ENCODE measurements around the gene LRP6. TPM values are rescaled to one million over a fixed set of nuclear protein-coding genes. Genes with fewer than 3 reads are reported as not detected.
A peak's percentile ranks its signal among the peaks of the same experiment; 100 is the strongest.

The LRP6 gene
- polyA plus RNA-seq, 1 donor (not counting 4 experiments of a cell fraction or from before 2014, with no cell fraction given), result 13.0 TPM

GRCh38 chr12:12265571-12266388, 1.1 kb downstream of the LRP6 start:
- H3K79me2 ChIP-seq (ENCODE audit: control insufficient read depth, insufficient read depth, low read length), result peaks cover 51% of the 10 kb centered on the region
- peaks cover 6% of the 10 kb centered on the region for H3K4me1 ChIP-seq (ENCODE audit: control insufficient read depth, extremely low read depth, insufficient read depth, low read length)
- H3K27me3 ChIP-seq (ENCODE audit: control insufficient read depth, extremely low read depth, insufficient read depth, low read length), result no peaks in the 10 kb centered on the region
- peak overlapping the region; percentile 92 for H3K4me2 ChIP-seq (ENCODE audit: control insufficient read depth, extremely low read depth, insufficient read depth, low read depth, low read length)
- peak overlapping the region; percentile 99 for H3K27ac ChIP-seq (ENCODE audit: control insufficient read depth, insufficient read depth, low read length)
- no peaks in the 10 kb centered on the region for H3K9me3 ChIP-seq (ENCODE audit: control insufficient read depth, low read depth, low read length)
- no peaks in the 10 kb centered on the region for H3K9me1 ChIP-seq (ENCODE audit: control insufficient read depth, extremely low read depth, insufficient read depth, low read length)
- FAIRE-seq, result peak; percentile 56
- H3K36me3 ChIP-seq (ENCODE audit: control insufficient read depth in 2 of 2, extremely low read depth in 1 of 2, insufficient read depth in 2 of 2, low read length in 2 of 2), result no peaks in the 10 kb centered on the region
- no peaks in the 10 kb centered on the region for H4K20me1 ChIP-seq (ENCODE audit: control insufficient read depth, extremely low read depth, insufficient read depth, low read length)
- dilution Hi-C loops (cut with MboI; ENCODE audit: extremely low pct_ligation_motif_present, low sequenced_read_pairs), result no loop called here
- DNase-seq (ENCODE audit: low read depth, low spot score), result no peak
- H2AFZ ChIP-seq (ENCODE audit: control insufficient read depth, low read length), result peak overlapping the region; percentile 100
- TF ChIP-seq EZH2 (IDR thresholded peaks at IDR 0.05; ENCODE audit: low read length) (no peak), CTCF (optimal IDR thresholded peaks at IDR 0.05 in 1 of 3, IDR thresholded peaks at IDR 0.05 in 1 of 3, conservative IDR thresholded peaks at IDR 0.05 in 1 of 3; ENCODE audit: extremely low read depth in 1 of 3, insufficient read depth in 2 of 3, low read length in 3 of 3) (no peak)
- peak overlapping the region; percentile 71 to 87 (median 80) for H3K4me3 ChIP-seq (ENCODE audit: control insufficient read depth in 2 of 3, extremely low read depth in 1 of 3, insufficient read depth in 2 of 3, low read depth in 1 of 3, low read length in 3 of 3)
- H3K9ac ChIP-seq (ENCODE audit: control insufficient read depth, extremely low read depth, insufficient read depth, low read length), result peak overlapping the region; percentile 99

- dilution Hi-C loops (cut with MboI; ENCODE audit: extremely low pct_ligation_motif_present, low sequenced_read_pairs), result no loop called here
- Histone ChIP-seq H2AFZ (ENCODE audit: control insufficient read depth, low read length) (no peak overlapping the region), H3K27me3 (ENCODE audit: control insufficient read depth, extremely low read depth, insufficient read depth, low read length) (no peaks in the 10 kb centered on the region), H3K36me3 (ENCODE audit: control insufficient read depth in 2 of 2, extremely low read depth in 1 of 2, insufficient read depth in 2 of 2, low read length in 2 of 2) (no peaks in the 10 kb centered on the region), H3K27ac (ENCODE audit: control insufficient read depth, insufficient read depth, low read length) (no peak overlapping the region), H3K4me1 (ENCODE audit: control insufficient read depth, extremely low read depth, insufficient read depth, low read length) (peaks cover 6% of the 10 kb centered on the region), H3K9me3 (ENCODE audit: control insufficient read depth, low read depth, low read length) (no peaks in the 10 kb centered on the region), H3K9me1 (ENCODE audit: control insufficient read depth, extremely low read depth, insufficient read depth, low read length) (no peaks in the 10 kb centered on the region), H3K4me3 (ENCODE audit: control insufficient read depth in 2 of 3, extremely low read depth in 1 of 3, insufficient read depth in 2 of 3, low read depth in 1 of 3, low read length in 3 of 3) (peak overlapping the region; percentile 71 to 87 (median 80)), H3K4me2 (ENCODE audit: control insufficient read depth, extremely low read depth, insufficient read depth, low read depth, low read length) (peak overlapping the region; percentile 92), H4K20me1 (ENCODE audit: control insufficient read depth, extremely low read depth, insufficient read depth, low read length) (no peaks in the 10 kb centered on the region), H3K9ac (ENCODE audit: control insufficient read depth, extremely low read depth, insufficient read depth, low read length) (no peak overlapping the region), H3K79me2 (ENCODE audit: control insufficient read depth, insufficient read depth, low read length) (peaks cover 58% of the 10 kb centered on the region)
- DNase-seq (ENCODE audit: low read depth, low spot score) (no peak), FAIRE-seq (no peak)
- no peak for TF ChIP-seq EZH2 (IDR thresholded peaks at IDR 0.05; ENCODE audit: low read length)
- no peak for TF ChIP-seq CTCF (optimal IDR thresholded peaks at IDR 0.05 in 1 of 3, IDR thresholded peaks at IDR 0.05 in 1 of 3, conservative IDR thresholded peaks at IDR 0.05 in 1 of 3; ENCODE audit: extremely low read depth in 1 of 3, insufficient read depth in 2 of 3, low read length in 3 of 3)
Observed at GRCh38 chr12:12265035-12265434, 1.8 kb downstream of the LRP6 start.
